H9 (cell line): ENCODE data around the gene CHMP4B. TPM values are rescaled to one million over a fixed set of nuclear protein-coding genes. Genes with fewer than 3 reads are reported as not detected.

Source experiments
- DNase-seq: peaks from one replicate; pipeline ENCODE4 v3.0.0-alpha.2; 2017
- H2AFZ ChIP-seq: one replicate; pipeline ENCODE4 v1.6.1; 2013; ENCODE audit warnings: mild to moderate bottlenecking, low read length, control low read depth, moderate library complexity
- H2AK5ac ChIP-seq: 2 replicates; pipeline ENCODE4 v1.6.1; 2013; ENCODE audit warnings: low read length, control low read depth, mixed read lengths; ENCODE audit not compliant: insufficient read length
- H2BK120ac ChIP-seq: one replicate; pipeline ENCODE4 v1.6.1; 2013; ENCODE audit warnings: low read depth, mild to moderate bottlenecking, low read length, control low read depth, inconsistent platforms; ENCODE audit not compliant: poor library complexity, severe bottlenecking
- H2BK12ac ChIP-seq: 2 replicates; pipeline ENCODE4 v1.6.1; 2013; ENCODE audit warnings: low read length, control low read depth, mixed read lengths, low read depth; ENCODE audit not compliant: insufficient read length
- H2BK15ac ChIP-seq: 2 replicates; pipeline ENCODE4 v1.6.1; 2013; ENCODE audit warnings: low read depth, low read length, control low read depth
- H2BK20ac ChIP-seq: one replicate; pipeline ENCODE4 v1.6.1; 2013; ENCODE audit warnings: low read depth, mild to moderate bottlenecking, low read length, control low read depth, inconsistent platforms; ENCODE audit not compliant: poor library complexity, severe bottlenecking
- H2BK5ac ChIP-seq: 2 replicates; pipeline ENCODE4 v1.6.1; 2013; ENCODE audit warnings: low read length, control low read depth, mixed read lengths; ENCODE audit not compliant: insufficient read length
- H3K14ac ChIP-seq: 2 replicates; pipeline ENCODE4 v1.6.1; 2013; ENCODE audit warnings: low read length, control low read depth; ENCODE audit not compliant: insufficient read depth
- H3K18ac ChIP-seq: 2 replicates; pipeline ENCODE4 v1.6.1; 2013; ENCODE audit warnings: low read depth, mild to moderate bottlenecking, mixed read lengths, low read length, control low read depth; ENCODE audit not compliant: insufficient read length
- H3K23ac ChIP-seq: 2 replicates; pipeline ENCODE4 v1.6.1; 2013; ENCODE audit warnings: low read length, control low read depth, mixed read lengths, low read depth; ENCODE audit not compliant: insufficient read length
- H3K23me2 ChIP-seq: 2 replicates; pipeline ENCODE4 v1.6.1; 2013; ENCODE audit warnings: low read depth, mild to moderate bottlenecking, mixed read lengths, low read length, control low read depth; ENCODE audit not compliant: insufficient read length, poor library complexity, severe bottlenecking
- H3K27ac ChIP-seq: 2 replicates; pipeline ENCODE4 v1.5.1; 2013; ENCODE audit warnings: low read length, control low read depth, mixed read lengths, low read depth; ENCODE audit not compliant: insufficient read length
- H3K27me3 ChIP-seq: 2 replicates; pipeline ENCODE4 v1.6.1; 2013; ENCODE audit warnings: low read length, control low read depth, inconsistent platforms; ENCODE audit not compliant: insufficient read depth
- H3K4ac ChIP-seq: 2 replicates; pipeline ENCODE4 v1.6.1; 2013; ENCODE audit warnings: low read depth, mild to moderate bottlenecking, control low read depth, inconsistent platforms, low read length, moderate library complexity
- H3K4me1 ChIP-seq: 2 replicates; pipeline ENCODE4 v1.6.1; 2013; ENCODE audit warnings: low read length, control low read depth, inconsistent platforms; ENCODE audit not compliant: insufficient read depth
- H3K4me2 ChIP-seq: 2 replicates; pipeline ENCODE4 v1.6.1; 2013; ENCODE audit warnings: low read length, control low read depth, mixed read lengths; ENCODE audit not compliant: insufficient read length, insufficient read depth
- H3K56ac ChIP-seq: 2 replicates; pipeline ENCODE4 v1.6.1; 2013; ENCODE audit warnings: low read depth, mild to moderate bottlenecking, mixed read lengths, low read length, control low read depth; ENCODE audit not compliant: insufficient read length
- H3K79me1 ChIP-seq: 2 replicates; pipeline ENCODE4 v1.6.1; 2013; ENCODE audit warnings: low read depth, mild to moderate bottlenecking, moderate library complexity, low read length, control low read depth, inconsistent platforms; ENCODE audit not compliant: insufficient read depth, poor library complexity, severe bottlenecking
- H3K79me2 ChIP-seq: 2 replicates; pipeline ENCODE4 v1.6.1; 2013; ENCODE audit warnings: low read length, control low read depth, inconsistent platforms; ENCODE audit not compliant: insufficient read depth
- H3K9ac ChIP-seq: 2 replicates; pipeline ENCODE4 v1.6.1; 2013; ENCODE audit warnings: low read length, control low read depth, mixed read lengths; ENCODE audit not compliant: insufficient read length; ENCODE audit errors: extremely low read depth
- H3K9me3 ChIP-seq: one replicate; pipeline ENCODE4 v1.6.1; 2013; ENCODE audit warnings: low read depth, low read length, inconsistent platforms; ENCODE audit not compliant: control insufficient read depth
- H3T11ph ChIP-seq: one replicate; pipeline ENCODE4 v1.6.1; 2013; ENCODE audit warnings: mild to moderate bottlenecking, low read length, control low read depth, inconsistent platforms
- H4K20me1 ChIP-seq: one replicate; pipeline ENCODE4 v1.6.1; 2013; ENCODE audit not compliant: control insufficient read depth, insufficient read length, insufficient read depth
- H4K5ac ChIP-seq: 2 replicates; pipeline ENCODE4 v1.6.1; 2013; ENCODE audit warnings: low read depth, mild to moderate bottlenecking, mixed read lengths, low read length, control low read depth; ENCODE audit not compliant: insufficient read length
- H4K8ac ChIP-seq: replicated peaks from 2 replicates; pipeline ENCODE4 v1.6.1; 2013; ENCODE audit warnings: low read length, control low read depth, mixed read lengths, low read depth; ENCODE audit not compliant: insufficient read length
- H4K91ac ChIP-seq: 2 replicates; pipeline ENCODE4 v1.6.1; 2013; ENCODE audit warnings: low read depth, mild to moderate bottlenecking, moderate library complexity, mixed read lengths, low read length, control low read depth; ENCODE audit not compliant: insufficient read length
- H3K27ac Mint-ChIP-seq, 3 experiments: 2 replicates in 2 of 3; 3 replicates in 1 of 3; pipeline ENCODE4 v1.8.0; 2020 to 2021; ENCODE audit warnings: mixed read lengths in 3 of 3, mild to moderate bottlenecking in 1 of 3, moderate library complexity in 1 of 3
- H3K27me3 Mint-ChIP-seq: 2 replicates; pipeline ENCODE4 v1.8.0; 2021; ENCODE audit warnings: low read depth, mild to moderate bottlenecking, moderate library complexity, mixed read lengths
- H3K36me3 Mint-ChIP-seq, 3 experiments: 2 replicates in 2 of 3; 3 replicates in 1 of 3; pipeline ENCODE4 v1.8.0; 2020 to 2021; ENCODE audit warnings: low read depth in 3 of 3, mixed read lengths in 3 of 3; ENCODE audit not compliant: insufficient read depth in 1 of 3
- H3K4me1 Mint-ChIP-seq, 2 experiments: 2 replicates each; pipeline ENCODE4 v1.8.0; 2020; ENCODE audit warnings: mixed read lengths in 2 of 2
- H3K4me3 Mint-ChIP-seq, 2 experiments: 2 replicates in 1 of 2; 3 replicates in 1 of 2; pipeline ENCODE4 v1.8.0; 2020 to 2021; ENCODE audit warnings: mild to moderate bottlenecking in 2 of 2, mixed read lengths in 2 of 2, moderate library complexity in 1 of 2
- H3K9me3 Mint-ChIP-seq, 2 experiments: 2 replicates in 1 of 2; 3 replicates in 1 of 2; pipeline ENCODE4 v1.8.0; 2020; ENCODE audit warnings: mild to moderate bottlenecking in 2 of 2, mixed read lengths in 2 of 2, moderate library complexity in 1 of 2
- CTCF ChIP-seq: fragments of 200-600 bp; sonication (generic); conservative IDR thresholded peaks from 3 replicates; pipeline ENCODE4 v1.8.0; 2021; ENCODE audit warnings: antibody characterized with exemption, mild to moderate bottlenecking
- WGBS: extraction: QIAGEN DNeasy Blood & Tissue Kit; methylation state at CpG from one replicate; pipeline ENCODE4 v1.1.7; 2013; ENCODE audit warnings: missing lambda C conversion rate, low lambda C conversion rate, mixed read lengths; ENCODE audit not compliant: insufficient read length; ENCODE audit errors: extremely low coverage; 5-methylcytosine and 5-hydroxymethylcytosine counted together
- total RNA-seq: library from RNA; stranded (reverse); gene quantifications from 2 replicates; pipeline ENCODE4 v1.2.1, GENCODE V29; 2021

The CHMP4B gene
- total RNA-seq, 1 experiment from 2014 or later, result 94.9 TPM

DNA sequence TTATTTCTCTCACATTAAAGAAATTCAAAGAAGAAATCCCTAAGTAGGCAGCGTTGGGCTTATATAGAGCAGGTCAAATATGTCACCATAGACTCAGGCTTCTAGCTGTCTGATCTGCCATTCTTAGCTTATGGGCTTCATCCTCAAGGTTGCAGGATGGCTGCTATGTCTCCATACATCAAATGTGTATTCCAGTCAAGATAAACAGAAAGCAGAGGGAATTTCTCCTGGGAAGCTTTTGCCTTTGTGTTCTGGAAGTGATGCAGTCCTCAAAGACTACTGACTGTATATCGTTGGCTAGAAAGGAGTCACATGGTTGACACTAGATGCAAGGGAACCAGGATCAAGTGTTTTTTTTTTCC, 43.4 kb upstream of the CHMP4B start:
- TF ChIP-seq CTCF, result no peak
- Histone ChIP-seq H2BK20ac (no peak overlapping the region), H4K8ac (no peak overlapping the region), H3K4me2 (no peak overlapping the region), H3K79me1 (no peaks in the 10 kb centered on the region), H3K56ac (no peak overlapping the region), H3K9ac (no peak overlapping the region), H2BK15ac (no peak overlapping the region), H3K23me2 (no peaks in the 10 kb centered on the region), H3T11ph (no peak overlapping the region), H4K20me1 (peaks cover 2% of the 10 kb centered on the region), H3K27me3 (no peaks in the 10 kb centered on the region), H3K4me1 (no peaks in the 10 kb centered on the region), H3K23ac (no peak overlapping the region), H2AFZ (no peak overlapping the region), H3K4ac (no peak overlapping the region), H3K14ac (no peak overlapping the region), H4K5ac (no peak overlapping the region), H2AK5ac (no peak overlapping the region), H3K18ac (no peak overlapping the region), H3K9me3 (no peaks in the 10 kb centered on the region), H4K91ac (no peak overlapping the region), H2BK5ac (no peak overlapping the region), H2BK12ac (no peak overlapping the region), H2BK120ac (no peak overlapping the region), H3K79me2 (no peaks in the 10 kb centered on the region), H3K27ac (no peak overlapping the region)
- Mint-ChIP-seq H3K27ac (no peak overlapping the region), H3K9me3 (no peaks in the 10 kb centered on the region), H3K4me3 (no peak overlapping the region; a peak in 1 of 5 replicates), H3K4me1 (peaks cover 0 to 7% of the 10 kb centered on the region in 2 experiments; a peak in 1 of 4 replicates), H3K36me3 (peaks cover 3 to 34% (median 4%) of the 10 kb centered on the region in 3 experiments; a peak in 5 of 7 replicates), H3K27me3 (no peaks in the 10 kb centered on the region)
- WGBS, result no CpG with 5 or more reads among the region's 2 CpGs
- DNase-seq, result no peak
